CD14-positive monocyte (primary cell): Measurements from ENCODE around the gene CST8. TPM values are rescaled to one million over a fixed set of nuclear protein-coding genes. Genes with fewer than 3 reads are reported as not detected.

Source experiments
- DNase-seq, 3 donors: peaks; one replicate each; pipeline ENCODE4 v3.0.0-alpha.2; 2011 to 2022
- H2AFZ ChIP-seq: 2 replicates; pipeline ENCODE4 v1.6.0; 2012; ENCODE audit warnings: mild to moderate bottlenecking, low read depth, low read length, inconsistent platforms; ENCODE audit not compliant: insufficient read depth, poor library complexity, severe bottlenecking
- H3K27ac ChIP-seq, 2 donors: 1 replicate in 1 of 2; 2 replicates in 1 of 2; pipeline ENCODE4 v1.5.1; 2012 to 2013; ENCODE audit warnings: low read length in 2 of 2, control low read depth in 1 of 2, inconsistent platforms in 1 of 2, low read depth in 1 of 2, mild to moderate bottlenecking in 1 of 2
- H3K27me3 ChIP-seq, 2 donors: one replicate each; pipeline versions ENCODE4 v1.6.0 to v1.6.1; 2011 to 2013; ENCODE audit warnings: low read length in 2 of 2; ENCODE audit not compliant: control insufficient read depth in 2 of 2, insufficient read depth in 2 of 2
- H3K36me3 ChIP-seq, 2 donors: replicated peaks in 1 of 2; 1 replicate in 1 of 2; 2 replicates in 1 of 2; pipeline versions ENCODE4 v1.5.1 to v1.6.1; 2012 to 2013; ENCODE audit warnings: low read length in 2 of 2, control low read depth in 1 of 2, inconsistent platforms in 1 of 2, mild to moderate bottlenecking in 1 of 2; ENCODE audit not compliant: insufficient read depth in 2 of 2, control insufficient read depth in 1 of 2
- H3K4me1 ChIP-seq, 2 donors: 1 replicate in 1 of 2; 2 replicates in 1 of 2; pipeline versions ENCODE4 v1.5.1 to v1.6.1; 2012 to 2013; ENCODE audit warnings: low read length in 2 of 2, control low read depth in 1 of 2, inconsistent platforms in 1 of 2, mild to moderate bottlenecking in 1 of 2, moderate library complexity in 1 of 2; ENCODE audit not compliant: insufficient read depth in 2 of 2, control insufficient read depth in 1 of 2
- H3K4me2 ChIP-seq: replicated peaks from 2 replicates; pipeline ENCODE3; 2012; ENCODE audit warnings: low read length, moderate library complexity, mild to moderate bottlenecking; ENCODE audit not compliant: poor library complexity, severe bottlenecking; ENCODE audit errors: extremely low read depth
- H3K4me3 ChIP-seq, 3 experiments: fragments of 200-600 bp in 1 of 3; sonication (generic) in 1 of 3; replicated peaks in 1 of 3; 1 replicate in 2 of 3; 2 replicates in 1 of 3; pipeline ENCODE4 v1.5.1; 2011 to 2013; ENCODE audit warnings: low read length in 3 of 3, mild to moderate bottlenecking in 3 of 3, control low read depth in 2 of 3, low read depth in 2 of 3, inconsistent platforms in 1 of 3, moderate library complexity in 1 of 3
- H3K79me2 ChIP-seq: 2 replicates; pipeline ENCODE4 v1.6.0; 2012; ENCODE audit warnings: mild to moderate bottlenecking, control low read depth, inconsistent platforms, low read length, moderate library complexity; ENCODE audit not compliant: insufficient read depth
- H3K9ac ChIP-seq: 2 replicates; pipeline ENCODE4 v1.6.0; 2017; ENCODE audit warnings: low read length, mild to moderate bottlenecking; ENCODE audit not compliant: insufficient read depth, poor library complexity, severe bottlenecking
- H3K9me3 ChIP-seq, 2 donors: replicated peaks in 1 of 2; 1 replicate in 1 of 2; 2 replicates in 1 of 2; pipeline versions ENCODE4 v1.5.1 to v1.6.1; 2012 to 2013; ENCODE audit warnings: low read length in 2 of 2, control low read depth in 1 of 2; ENCODE audit not compliant: control insufficient read depth in 1 of 2, insufficient read depth in 1 of 2
- H4K20me1 ChIP-seq: 2 replicates; pipeline ENCODE4 v1.6.0; 2012; ENCODE audit warnings: mild to moderate bottlenecking, low read length, control low read depth, moderate library complexity; ENCODE audit not compliant: insufficient read depth
- H3K27ac Mint-ChIP-seq, 7 donors: one replicate each; pipeline ENCODE4 v1.8.0; 2020; ENCODE audit warnings: mild to moderate bottlenecking in 7 of 7, mixed read lengths in 7 of 7, moderate library complexity in 6 of 7, inconsistent platforms in 2 of 7
- H3K27me3 Mint-ChIP-seq, 3 donors: one replicate each; pipeline ENCODE4 v1.8.0; 2021 to 2022; ENCODE audit warnings: low read depth in 3 of 3, mild to moderate bottlenecking in 3 of 3, mixed read lengths in 3 of 3, moderate library complexity in 3 of 3, inconsistent platforms in 1 of 3
- H3K36me3 Mint-ChIP-seq, 2 donors: one replicate each; pipeline ENCODE4 v1.8.0; 2020; ENCODE audit warnings: mixed read lengths in 2 of 2, inconsistent platforms in 1 of 2, mild to moderate bottlenecking in 1 of 2
- H3K4me1 Mint-ChIP-seq: one replicate; pipeline ENCODE4 v1.8.0; 2020; ENCODE audit warnings: mild to moderate bottlenecking, mixed read lengths
- H3K4me3 Mint-ChIP-seq, 2 donors: one replicate each; pipeline ENCODE4 v1.8.0; 2020; ENCODE audit warnings: mild to moderate bottlenecking in 2 of 2, mixed read lengths in 2 of 2, moderate library complexity in 1 of 2
- H3K9me3 Mint-ChIP-seq, 7 donors: one replicate each; pipeline ENCODE4 v1.8.0; 2020 to 2022; ENCODE audit warnings: mixed read lengths in 7 of 7, mild to moderate bottlenecking in 6 of 7, moderate library complexity in 6 of 7, inconsistent platforms in 2 of 7
- CTCF ChIP-seq: fragments of 200-600 bp; IDR thresholded peaks from one replicate; pipeline ENCODE4 v1.8.0; 2022; ENCODE audit warnings: antibody characterized with exemption, mild to moderate bottlenecking
- WGBS: methylation state at CpG from one replicate; pipeline ENCODE4 v1.1.5; 2013; ENCODE audit warnings: missing lambda C conversion rate; ENCODE audit not compliant: insufficient coverage; 5-methylcytosine and 5-hydroxymethylcytosine counted together
- intact Hi-C, 2 donors: fragments of 100-400 bp; cut with micrococcal nuclease; formaldehyde crosslinking; loops; one replicate each; pipeline versions ENCODE4 v1.15.0 to v1.15.1; 2023
- polyA plus RNA-seq, 3 donors: library from polyadenylated mRNA; depleted of rRNA in 1 of 3; unstranded in 2 of 3; stranded (reverse) in 1 of 3; fragments of 300-500 nt in 2 of 3; fragments of >200 nt in 1 of 3; fragmentation: Illumina TruSeq in 2 of 3; gene quantifications; 1 replicate in 2 of 3; 2 replicates in 1 of 3; pipeline ENCODE4 v1.2.3, GENCODE V29; 2012 to 2021

Gene CST8
- polyA plus RNA-seq, 3 donors = not detected

DNA sequence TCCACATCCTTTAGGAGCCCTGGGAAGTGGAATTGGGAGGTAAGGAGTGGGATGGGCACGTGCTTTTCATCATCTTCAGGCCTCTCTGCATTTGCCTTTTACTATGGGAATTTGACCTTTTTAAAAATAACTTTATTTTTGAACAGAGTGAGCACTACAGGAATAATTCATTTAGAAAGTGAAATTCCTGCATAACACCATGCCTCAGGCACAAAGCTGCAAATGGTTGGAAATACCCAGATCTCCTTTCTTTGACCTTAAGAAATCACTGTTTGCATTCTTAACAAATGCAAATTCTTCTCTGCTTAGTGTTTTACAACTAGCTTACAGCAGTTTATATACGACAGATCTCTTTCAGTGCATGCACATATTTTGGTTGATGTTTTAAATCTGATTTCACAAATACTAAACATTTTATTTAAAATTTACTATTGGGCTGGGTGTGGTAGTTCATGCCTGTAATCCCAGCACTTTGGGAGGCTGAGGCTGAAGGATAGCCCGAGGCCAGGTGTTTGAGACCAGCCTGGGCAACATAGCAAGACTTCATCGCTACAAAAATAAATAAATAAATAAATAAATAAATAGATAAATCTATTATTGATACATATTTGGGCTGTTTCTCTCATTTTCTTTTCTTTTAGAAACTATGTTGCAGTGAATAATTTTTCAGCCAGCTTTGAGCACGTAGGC, 24.5 kb downstream of the CST8 start:
- no peak overlapping the region for H3K27ac Mint-ChIP-seq
- Histone ChIP-seq H3K9ac (no peak overlapping the region), H4K20me1 (no peaks in the 10 kb centered on the region), H3K27me3 (no peaks in the 10 kb centered on the region), H3K4me1 (no peaks in the 10 kb centered on the region), H3K9me3 (no peaks in the 10 kb centered on the region), H2AFZ (no peak overlapping the region), H3K4me2 (no peak overlapping the region), H3K4me3 (no peak overlapping the region), H3K79me2 (no peaks in the 10 kb centered on the region), H3K27ac (no peak overlapping the region), H3K36me3 (no peaks in the 10 kb centered on the region)
- H3K4me3 Mint-ChIP-seq = no peak overlapping the region
- no peak for TF ChIP-seq CTCF
- no peaks in the 10 kb centered on the region for H3K4me1 Mint-ChIP-seq
- peaks cover 0 to 4% (median 2%) of the 10 kb centered on the region in 7 donors for H3K9me3 Mint-ChIP-seq
- intact Hi-C loops = no loop called here
- H3K36me3 Mint-ChIP-seq = no peaks in the 10 kb centered on the region
- WGBS = no CpG with 5 or more reads among the region's 5 CpGs
- peaks cover 3 to 5% (median 4%) of the 10 kb centered on the region in 3 donors for H3K27me3 Mint-ChIP-seq
- DNase-seq = no peak

DNA sequence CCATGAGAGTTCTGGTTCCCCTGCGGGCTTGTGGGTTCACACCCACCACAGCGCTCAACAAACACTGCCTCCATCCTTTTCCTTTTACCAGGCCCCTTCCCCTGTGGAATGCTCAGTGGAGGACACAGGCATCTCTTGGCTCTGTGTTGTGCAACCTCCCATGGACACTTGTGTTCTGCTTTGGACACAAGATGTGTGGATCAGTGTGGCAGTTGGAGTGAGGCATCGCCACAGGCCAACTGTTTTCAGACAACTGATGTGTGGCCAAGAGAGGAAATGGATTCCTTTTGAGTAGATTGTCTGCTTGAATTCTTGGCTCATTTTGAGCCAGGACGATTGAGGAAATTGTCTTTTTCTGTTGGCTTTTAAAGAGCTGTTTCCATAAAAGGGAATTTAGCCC, 26.8 kb downstream of the CST8 start:
- no peak overlapping the region for H3K27ac Mint-ChIP-seq
- TF ChIP-seq CTCF = no peak
- DNase-seq = no peak
- no peak overlapping the region for H3K4me3 Mint-ChIP-seq
- no peaks in the 10 kb centered on the region for H3K9me3 ChIP-seq
- no peak overlapping the region for H2AFZ ChIP-seq
- no peak overlapping the region for H3K27ac ChIP-seq
- H3K4me2 ChIP-seq = no peak overlapping the region
- no peaks in the 10 kb centered on the region for H3K27me3 ChIP-seq
- WGBS = 43% methylated on average over 1 of the region's 4 CpGs
- no peaks in the 10 kb centered on the region for H3K36me3 ChIP-seq
- H3K79me2 ChIP-seq = no peaks in the 10 kb centered on the region
- intact Hi-C loops = no loop called here
- H3K4me1 Mint-ChIP-seq = no peaks in the 10 kb centered on the region
- H3K4me1 ChIP-seq = no peaks in the 10 kb centered on the region
- peaks cover 3 to 7% (median 3%) of the 10 kb centered on the region in 3 donors for H3K27me3 Mint-ChIP-seq
- no peaks in the 10 kb centered on the region for H3K36me3 Mint-ChIP-seq
- no peak overlapping the region for H3K9ac ChIP-seq
- no peaks in the 10 kb centered on the region for H4K20me1 ChIP-seq
- H3K4me3 ChIP-seq = no peak overlapping the region
- H3K9me3 Mint-ChIP-seq = peaks cover 0 to 6% (median 2%) of the 10 kb centered on the region in 7 donors
